K562 (cell line): ENCODE measurements around the gene TSHB.

Experiments
- BDP1 ChIP-seq: IDR thresholded peaks from 3 replicates; pipeline ENCODE4 v1.6.1; 2011; ENCODE audit not compliant: insufficient read length, insufficient read depth
- CTCF ChIP-seq, 3 experiments: IDR thresholded peaks in 2 of 3; conservative IDR thresholded peaks in 1 of 3; 2 replicates each; pipeline ENCODE4 v1.5.1; 2011 to 2012; ENCODE audit warnings: low read length in 3 of 3, mild to moderate bottlenecking in 3 of 3, control low read depth in 2 of 3, improper control_type of control experiment in 1 of 3, inconsistent platforms in 1 of 3, low read depth in 1 of 3, mixed read lengths in 1 of 3, moderate library complexity in 1 of 3; ENCODE audit not compliant: insufficient read depth in 2 of 3
- GABPA ChIP-seq: fragments of 200-800 bp; sonication (Bioruptor generic); conservative IDR thresholded peaks from 2 replicates; pipeline ENCODE4 v1.6.1; 2016; ENCODE audit warnings: low read depth, missing genetic modification characterization, missing compliant biosample characterization
- ILF3 ChIP-seq: fragments of 450-650 bp; IDR thresholded peaks from 2 replicates; pipeline ENCODE4 v1.6.1; 2018; ENCODE audit warnings: antibody characterized with exemption, mild to moderate bottlenecking, moderate library complexity, borderline replicate concordance
- NKRF ChIP-seq: fragments of 450-650 bp; IDR thresholded peaks from 2 replicates; pipeline ENCODE4 v1.6.1; 2016; ENCODE audit warnings: borderline replicate concordance
- RBFOX2 ChIP-seq: fragments of 200-400 bp; formaldehyde crosslinking; IDR thresholded peaks from 2 replicates; pipeline ENCODE4 v1.6.1; 2017; ENCODE audit warnings: low read depth, mild to moderate bottlenecking, low read length, moderate library complexity
- RREB1 ChIP-seq: fragments of 250-450 bp; sonication (Bioruptor Pico); IDR thresholded peaks from 2 replicates; pipeline ENCODE4 v1.4.0; 2020
- SMARCE1 ChIP-seq: fragments of 450-650 bp; IDR thresholded peaks from 2 replicates; pipeline ENCODE4 v1.7.1; 2016; ENCODE audit warnings: mild to moderate bottlenecking
- YBX1 ChIP-seq: fragments of 450-650 bp; IDR thresholded peaks from 2 replicates; pipeline ENCODE4 v1.7.1; 2016; ENCODE audit warnings: mild to moderate bottlenecking

- TF ChIP-seq CTCF (IDR thresholded peaks at IDR 0.05 in 2 of 3, conservative IDR thresholded peaks at IDR 0.05 in 1 of 3; ENCODE audit: insufficient read depth in 2 of 3, low read depth in 1 of 3, low read length in 3 of 3): no peak
- no peak for TF ChIP-seq YBX1
- TF ChIP-seq ILF3: no peak
- TF ChIP-seq GABPA (tag): no peak
- TF ChIP-seq NKRF: no peak
- TF ChIP-seq SMARCE1: no peak
- no peak for TF ChIP-seq RBFOX2
- no peak for TF ChIP-seq BDP1
- TF ChIP-seq RREB1 (CRISPR knock-in tag): no peak
These were observed 32.9 kb downstream of the TSHB start for GRCh38 chr1:115062542-115063004.
